H1 (cell line): ENCODE measurements around the gene ALPI. TPM values are rescaled to one million over a fixed set of nuclear protein-coding genes. Genes with fewer than 3 reads are reported as not detected.

Source experiments
- CTCF ChIA-PET: fragments of 300-600 bp; sonication (Branson Sonifier 250); formaldehyde crosslinking; loops from one replicate; lab custom pipeline; 2021; ENCODE audit not compliant: partially characterized antibody; lab: Charles Lee
- POLR2A ChIA-PET: fragments of 300-600 bp; sonication (Branson Sonifier 250); formaldehyde crosslinking; loops from one replicate; lab custom pipeline; 2021; ENCODE audit warnings: inconsistent platforms; ENCODE audit not compliant: partially characterized antibody; lab: Charles Lee
- DNase-seq, 2 experiments: peaks; one replicate each; pipeline versions ENCODE4 v3.0.0 to v3.0.0-alpha.2; 2010 to 2022; ENCODE audit warnings: low spot score in 2 of 2, low read depth in 1 of 2, mixed read lengths in 1 of 2
- FAIRE-seq: peaks from 2 replicates; lab custom pipeline; 2011; peaks lifted over from hg19 to GRCh38; lab: Jason Lieb, UNC
- H2AFZ ChIP-seq: 2 replicates; pipeline ENCODE4 v1.8.1; 2012; ENCODE audit warnings: low read length, inconsistent platforms
- H2AK5ac ChIP-seq: 2 replicates; pipeline ENCODE4 v1.6.1; 2013; ENCODE audit warnings: low read depth, low read length
- H2BK120ac ChIP-seq: replicated peaks from 2 replicates; pipeline ENCODE3; 2013; ENCODE audit warnings: low read depth, low read length, inconsistent platforms
- H2BK12ac ChIP-seq: 2 replicates; pipeline ENCODE4 v1.6.1; 2013; ENCODE audit warnings: low read depth, low read length
- H2BK15ac ChIP-seq: 2 replicates; pipeline ENCODE4 v1.6.1; 2013; ENCODE audit warnings: low read length
- H2BK20ac ChIP-seq: 2 replicates; pipeline ENCODE4 v1.6.1; 2013; ENCODE audit warnings: low read length
- H2BK5ac ChIP-seq: 2 replicates; pipeline ENCODE4 v1.6.1; 2013; ENCODE audit warnings: low read depth, low read length
- H3K14ac ChIP-seq: 2 replicates; pipeline ENCODE4 v1.6.1; 2013; ENCODE audit warnings: inconsistent platforms; ENCODE audit not compliant: insufficient read length
- H3K18ac ChIP-seq: 2 replicates; pipeline ENCODE4 v1.6.1; 2013; ENCODE audit warnings: low read length; ENCODE audit errors: extremely low read depth
- H3K23ac ChIP-seq: 2 replicates; pipeline ENCODE4 v1.6.1; 2013; ENCODE audit warnings: inconsistent platforms; ENCODE audit not compliant: insufficient read length
- H3K23me2 ChIP-seq: 2 replicates; pipeline ENCODE4 v1.6.1; 2013; ENCODE audit warnings: low read depth, low read length
- H3K27ac ChIP-seq: 2 replicates; pipeline ENCODE4 v1.6.1; 2011; ENCODE audit warnings: low read depth, low read length, inconsistent platforms
- H3K27me3 ChIP-seq, 4 experiments: replicated peaks in 1 of 4; 1 replicate in 1 of 4; 2 replicates in 3 of 4; pipeline versions ENCODE4 v1.6.1 to v1.8.1; 2011 to 2013; ENCODE audit warnings: low read length in 3 of 4, mild to moderate bottlenecking in 3 of 4, inconsistent platforms in 2 of 4, mixed read lengths in 2 of 4, moderate library complexity in 1 of 4; ENCODE audit not compliant: control insufficient read depth in 3 of 4, insufficient read depth in 3 of 4; ENCODE audit errors: extremely low read depth in 1 of 4
- H3K36me3 ChIP-seq, 4 experiments: 2 replicates each; pipeline versions ENCODE4 v1.6.1 to v1.8.1; 2011 to 2013; ENCODE audit warnings: mild to moderate bottlenecking in 4 of 4, low read length in 3 of 4, moderate library complexity in 2 of 4, control low read depth in 1 of 4, inconsistent platforms in 1 of 4; ENCODE audit not compliant: insufficient read depth in 4 of 4, control insufficient read depth in 2 of 4
- H3K4ac ChIP-seq: replicated peaks from 2 replicates; pipeline ENCODE3; 2013; ENCODE audit warnings: low read length, low read depth, mixed read lengths, inconsistent platforms; ENCODE audit not compliant: insufficient read length
- H3K4me1 ChIP-seq, 4 experiments: replicated peaks in 1 of 4; 1 replicate in 1 of 4; 2 replicates in 3 of 4; pipeline versions ENCODE4 v1.6.1 to v1.8.1; 2011 to 2013; ENCODE audit warnings: low read length in 3 of 4, inconsistent platforms in 2 of 4, mixed read lengths in 1 of 4; ENCODE audit not compliant: insufficient read depth in 4 of 4, control insufficient read depth in 3 of 4
- H3K4me2 ChIP-seq, 2 experiments: 2 replicates each; pipeline versions ENCODE4 v1.6.1 to v1.8.1; 2011 to 2013; ENCODE audit warnings: low read depth in 2 of 2, low read length in 2 of 2, control low read depth in 1 of 2, inconsistent platforms in 1 of 2, mild to moderate bottlenecking in 1 of 2; ENCODE audit not compliant: insufficient read depth in 1 of 2
- H3K4me3 ChIP-seq, 4 experiments: fragments of 200-600, 300-600 bp in 1 of 4; sonication (generic), shearing (Covaris generic), sonication (Bioruptor Twin) in 1 of 4; 2 replicates each; pipeline versions ENCODE4 v1.5.1 to v1.8.1; 2011 to 2016; ENCODE audit warnings: low read length in 4 of 4, low read depth in 3 of 4, control low read depth in 2 of 4, inconsistent platforms in 2 of 4, mild to moderate bottlenecking in 2 of 4, mixed read lengths in 1 of 4, moderate library complexity in 1 of 4; ENCODE audit not compliant: insufficient read depth in 2 of 4; ENCODE audit errors: extremely low read depth in 1 of 4
- H3K56ac ChIP-seq: replicated peaks from 2 replicates; pipeline ENCODE3; 2013; ENCODE audit warnings: low read depth, mild to moderate bottlenecking, mixed read lengths, low read length, inconsistent platforms; ENCODE audit not compliant: insufficient read length
- H3K79me1 ChIP-seq: 2 replicates; pipeline ENCODE4 v1.6.1; 2013; ENCODE audit warnings: low read depth, low read length, control low read depth
- H3K79me2 ChIP-seq, 2 experiments: 2 replicates each; pipeline versions ENCODE4 v1.6.1 to v1.8.1; 2012 to 2013; ENCODE audit warnings: low read length in 2 of 2, mild to moderate bottlenecking in 2 of 2, inconsistent platforms in 1 of 2; ENCODE audit not compliant: insufficient read depth in 2 of 2, control insufficient read depth in 1 of 2
- H3K9ac ChIP-seq, 4 experiments: replicated peaks in 1 of 4; 1 replicate in 1 of 4; 2 replicates in 3 of 4; pipeline versions ENCODE4 v1.6.1 to v1.8.1; 2011 to 2013; ENCODE audit warnings: low read depth in 3 of 4, low read length in 3 of 4, control low read depth in 2 of 4, mild to moderate bottlenecking in 2 of 4, moderate library complexity in 2 of 4, inconsistent platforms in 1 of 4; ENCODE audit errors: extremely low read depth in 1 of 4
- H3K9me3 ChIP-seq, 2 experiments: 2 replicates each; pipeline versions ENCODE4 v1.6.1 to v1.8.1; 2012 to 2013; ENCODE audit warnings: mild to moderate bottlenecking in 2 of 2, moderate library complexity in 2 of 2, control low read depth in 1 of 2, inconsistent platforms in 1 of 2, low read depth in 1 of 2, low read length in 1 of 2, mixed read lengths in 1 of 2; ENCODE audit not compliant: insufficient read depth in 2 of 2
- H4K20me1 ChIP-seq, 2 experiments: replicated peaks in 1 of 2; 2 replicates each; pipeline versions ENCODE3 to v1.8.1; 2011 to 2013; ENCODE audit warnings: inconsistent platforms in 2 of 2, low read length in 2 of 2, mild to moderate bottlenecking in 1 of 2; ENCODE audit not compliant: insufficient read depth in 2 of 2, control insufficient read depth in 1 of 2
- H4K5ac ChIP-seq: 2 replicates; pipeline ENCODE4 v1.6.1; 2013; ENCODE audit warnings: low read length, low read depth, mixed read lengths, inconsistent platforms; ENCODE audit not compliant: insufficient read length
- H4K8ac ChIP-seq: 2 replicates; pipeline ENCODE4 v1.8.0; 2013; ENCODE audit warnings: mild to moderate bottlenecking, moderate library complexity, low read length, inconsistent platforms; ENCODE audit not compliant: insufficient read depth; ENCODE audit errors: extremely low read depth
- H4K91ac ChIP-seq: replicated peaks from 2 replicates; pipeline ENCODE3; 2013; ENCODE audit warnings: low read length, mixed read lengths, inconsistent platforms; ENCODE audit not compliant: insufficient read length
- CBX8 ChIP-seq: fragments of 300-800, 300-1000 bp; sonication (generic); IDR thresholded peaks from 2 replicates; pipeline ENCODE4 v1.7.1; 2016; ENCODE audit warnings: low read depth, low read length, borderline replicate concordance
- EZH2 ChIP-seq: fragments of 200-600 bp; sonication (generic); IDR thresholded peaks from 2 replicates; pipeline ENCODE4 v1.7.1; 2012; ENCODE audit warnings: low read depth, mild to moderate bottlenecking, moderate library complexity, low read length, inconsistent platforms; ENCODE audit not compliant: severe bottlenecking
- NANOG ChIP-seq: IDR thresholded peaks from 2 replicates; pipeline ENCODE4 v1.6.1; 2011; ENCODE audit warnings: low read length, low read depth, mild to moderate bottlenecking, inconsistent platforms; ENCODE audit not compliant: insufficient read depth, poor library complexity, severe bottlenecking
- WGBS, 2 experiments: shearing (Covaris generic) in 1 of 2; methylation state at CpG; one replicate each; pipeline versions ENCODE4 v1.1.6 to v1.1.7; 2013 to 2015; ENCODE audit warnings: low lambda C conversion rate in 2 of 2, mixed read lengths in 2 of 2, inconsistent platforms in 1 of 2, low coverage in 1 of 2, missing lambda C conversion rate in 1 of 2; ENCODE audit not compliant: insufficient replicate concordance in 2 of 2, insufficient coverage in 1 of 2, insufficient read length in 1 of 2; ENCODE audit errors: extremely low coverage in 1 of 2, missing lambda C conversion rate in 1 of 2; 5-methylcytosine and 5-hydroxymethylcytosine counted together
- polyA plus RNA-seq, 7 experiments: library from polyadenylated mRNA; depleted of rRNA in 3 of 7; stranded (reverse) in 5 of 7; unstranded in 2 of 7; fragments of >200 nt in 5 of 7; fragments of 200-250 nt in 2 of 7; gene quantifications; 1 replicate in 5 of 7; 2 replicates in 1 of 7; 4 replicates in 1 of 7; pipeline versions ENCODE4 v1.2.1 to v1.2.3, GENCODE V29; 2011 to 2013; ENCODE audit warnings: missing spikeins in 2 of 7, mixed read lengths in 2 of 7
- total RNA-seq: library from RNA; stranded (reverse); fragmentation: NEBNext Ultra II Directional; extraction: Animal tissue kit (Norgen Biotek cat#: 25700); gene quantifications from 2 replicates; pipeline ENCODE4 v1.2.1, GENCODE V29; 2021

The ALPI gene
- total and polyA plus RNA-seq, 2 of the 8 experiments (the other 6 are each of a cell fraction or from before 2014, with no cell fraction given), result not detected

DNA sequence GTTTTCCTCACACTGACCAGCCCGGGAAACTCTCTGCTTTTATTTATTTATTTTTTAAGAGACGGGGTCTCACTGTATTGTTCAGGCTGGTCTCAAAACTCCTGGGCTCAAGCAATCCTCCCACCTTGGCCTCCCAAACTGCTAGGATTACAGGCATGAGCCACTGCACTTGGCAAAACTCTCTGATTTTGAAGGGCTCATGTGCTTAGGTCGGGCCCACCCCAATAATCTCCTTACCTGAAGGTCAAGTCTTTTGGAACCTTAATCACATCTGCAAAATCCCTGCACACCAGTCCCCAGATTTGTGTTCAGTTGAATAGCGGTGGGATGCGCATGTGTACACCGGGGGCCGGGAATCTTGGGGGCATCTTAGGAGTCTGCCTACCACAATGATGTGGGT is 39.3 kb downstream of the ALPI start:
- POLR2A ChIA-PET, result no interaction called here

More for the DNA sequence above, 39.3 kb downstream of the ALPI start:
- no peaks in the 10 kb centered on the region for H3K36me3 ChIP-seq
- no peak overlapping the region for H2AFZ ChIP-seq
- H4K5ac ChIP-seq, result no peak overlapping the region
- peaks cover 0 to 17% (median 3%) of the 10 kb centered on the region in 4 experiments; a peak in 5 of 7 replicates for H3K4me1 ChIP-seq
- FAIRE-seq, result no peak
- H3K14ac ChIP-seq, result no peak overlapping the region
- no peak overlapping the region for H2BK120ac ChIP-seq
- H3K79me2 ChIP-seq, result no peaks in the 10 kb centered on the region
- H3K79me1 ChIP-seq, result no peaks in the 10 kb centered on the region
- H3K9ac ChIP-seq, result no peak overlapping the region
- H2BK15ac ChIP-seq, result no peak overlapping the region
- H3K27me3 ChIP-seq, result peaks cover 0 to 4% (median 0%) of the 10 kb centered on the region in 4 experiments; a peak in 3 of 7 replicates
- no peaks in the 10 kb centered on the region for H4K20me1 ChIP-seq
- WGBS, 2 experiments, result 95% methylated on average over 7 of the region's 7 CpGs; no CpG with 5 or more reads in 1 of the 2 experiments
- H3K4ac ChIP-seq, result no peak overlapping the region
- H4K8ac ChIP-seq, result no peak overlapping the region
- H3K23me2 ChIP-seq, result no peaks in the 10 kb centered on the region; the same call in 1 of the 2 replicates
- no peak overlapping the region for H2BK20ac ChIP-seq
- H3K23ac ChIP-seq, result no peak overlapping the region
- no peak overlapping the region for H3K4me2 ChIP-seq
- H3K18ac ChIP-seq, result no peak overlapping the region
- TF ChIP-seq CBX8, result no peak
- TF ChIP-seq EZH2, result no peak
- TF ChIP-seq NANOG, result no peak
- no peak overlapping the region for H2BK12ac ChIP-seq
- H2AK5ac ChIP-seq, result no peak overlapping the region
- no peak overlapping the region for H2BK5ac ChIP-seq
- no peak overlapping the region for H3K56ac ChIP-seq
- H4K91ac ChIP-seq, result no peak overlapping the region
- no peak for DNase-seq
- H3K9me3 ChIP-seq, result no peaks in the 10 kb centered on the region
- no peak overlapping the region for H3K27ac ChIP-seq
- H3K4me3 ChIP-seq, result no peak overlapping the region
- CTCF ChIA-PET, result interaction anchor here (0.7 to 3.0 kb wide), 9 partner anchors 17 to 128 kb away, joined by 3 to 10 read pairs (median 4); no protein-coding TSS in a partner anchor
